Small intestine (tissue), 7 donors: ENCODE measurements around the gene ACSF2. TPM values are rescaled to one million over a fixed set of nuclear protein-coding genes. Genes with fewer than 3 reads are reported as not detected.
A peak's percentile ranks its signal among the peaks of the same experiment; 100 is the strongest.

Experiments used
- DNase-seq, 2 donors: peaks; one replicate each; pipeline versions ENCODE4 v3.0.0 to v3.0.0-alpha.2; 2013
- FAIRE-seq: peaks from 2 replicates; lab custom pipeline; 2012; peaks lifted over from hg19 to GRCh38; lab: Jason Lieb, UNC
- H3K27ac ChIP-seq, 3 donors: one replicate each; pipeline ENCODE4 v1.5.1; 2013; ENCODE audit warnings: low read length in 2 of 3, mild to moderate bottlenecking in 2 of 3, control low read depth in 1 of 3, inconsistent platforms in 1 of 3, low read depth in 1 of 3, moderate library complexity in 1 of 3
- H3K27me3 ChIP-seq, 3 donors: one replicate each; pipeline ENCODE4 v1.6.1; 2013; ENCODE audit warnings: low read length in 3 of 3, inconsistent platforms in 1 of 3; ENCODE audit not compliant: control insufficient read depth in 3 of 3, insufficient read depth in 3 of 3
- H3K36me3 ChIP-seq, 3 donors: one replicate each; pipeline ENCODE4 v1.6.1; 2013; ENCODE audit warnings: low read length in 3 of 3, inconsistent platforms in 1 of 3, low read depth in 1 of 3, mild to moderate bottlenecking in 1 of 3, moderate library complexity in 1 of 3; ENCODE audit not compliant: control insufficient read depth in 3 of 3, insufficient read depth in 2 of 3
- H3K4me1 ChIP-seq, 3 donors: one replicate each; pipeline ENCODE4 v1.6.1; 2013; ENCODE audit warnings: low read length in 2 of 3, inconsistent platforms in 1 of 3, low read depth in 1 of 3, mild to moderate bottlenecking in 1 of 3, moderate library complexity in 1 of 3; ENCODE audit not compliant: control insufficient read depth in 3 of 3, insufficient read depth in 2 of 3
- H3K4me3 ChIP-seq, 3 donors: one replicate each; pipeline ENCODE4 v1.5.1; 2013; ENCODE audit warnings: low read length in 3 of 3, control low read depth in 1 of 3, inconsistent platforms in 1 of 3, low read depth in 1 of 3, mild to moderate bottlenecking in 1 of 3, moderate library complexity in 1 of 3
- H3K9me3 ChIP-seq, 2 donors: one replicate each; pipeline ENCODE4 v1.6.1; 2013; ENCODE audit warnings: low read depth in 1 of 2, low read length in 1 of 2; ENCODE audit not compliant: control insufficient read depth in 2 of 2, insufficient read depth in 1 of 2
- WGBS, 3 donors: extraction: QIAGEN DNeasy Blood & Tissue Kit; methylation state at CpG; one replicate each; pipeline ENCODE4 v1.1.7; 2013; 5-methylcytosine and 5-hydroxymethylcytosine counted together
- polyA plus RNA-seq, 4 donors: library from polyadenylated mRNA; stranded (reverse) in 3 of 4; unstranded in 1 of 4; fragments of 200-250 nt in 3 of 4; fragments of 120-200 nt in 1 of 4; gene quantifications; one replicate each; pipeline versions ENCODE4 v1.2.1 to v1.2.3, GENCODE V29; 2013
- donor health status: healthy with polysubstance abuse.
- donor health status: control.
- donor health status: control.
- donor health status: Bipolar disorder and iron deficiency.
- donor health status: healthy.

ACSF2 gene
- polyA plus RNA-seq, 4 donors: 13.5 to 259 (median 117) TPM

DNA sequence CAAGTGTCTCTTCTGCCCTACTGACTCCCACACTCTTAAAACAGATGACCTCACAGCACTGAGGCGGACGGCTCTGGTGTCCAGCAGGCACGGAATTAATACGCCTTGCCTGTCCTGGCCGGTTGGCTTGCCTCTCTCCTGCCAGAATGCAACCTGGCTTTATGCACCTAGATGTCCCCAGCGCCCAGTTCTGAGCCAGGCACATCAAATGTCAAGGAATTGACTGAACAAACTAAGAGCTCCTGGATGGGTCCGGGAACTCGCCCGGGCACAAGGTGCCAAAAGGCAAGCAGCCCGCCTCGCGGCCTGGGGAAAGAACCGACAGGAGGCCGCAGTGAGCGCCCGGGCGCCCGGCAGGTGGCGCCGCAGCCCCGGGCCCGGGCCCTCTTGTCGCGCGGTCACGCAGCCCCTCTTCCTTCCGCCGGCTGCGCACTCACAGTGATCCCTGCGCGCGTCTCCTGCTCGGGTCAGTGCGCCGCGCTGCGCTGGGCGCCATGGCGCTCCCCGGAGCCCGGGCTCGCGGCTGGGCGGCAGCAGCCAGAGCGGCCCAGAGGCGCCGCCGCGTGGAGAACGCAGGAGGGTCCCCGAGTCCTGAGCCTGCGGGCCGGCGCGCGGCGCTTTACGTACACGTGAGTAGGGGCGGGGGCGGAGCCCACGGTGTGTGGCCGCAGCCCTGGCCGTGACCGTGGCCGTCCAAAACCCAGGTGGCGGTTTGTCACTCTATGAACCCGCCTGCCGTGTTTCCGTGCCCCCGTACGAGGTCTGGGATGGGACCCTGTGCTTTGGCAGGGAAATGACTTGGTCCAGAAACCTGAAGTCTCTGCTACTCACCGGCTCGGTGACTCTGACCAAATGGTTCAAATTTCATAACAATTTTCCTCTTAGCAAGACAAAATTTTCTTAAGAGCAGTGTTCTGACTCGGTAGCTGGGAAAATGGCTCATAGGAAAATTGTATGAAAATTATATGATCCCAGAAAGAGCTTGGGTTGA lies 52.7 kb downstream of the ACSF2 start, which contains the start of gene RSAD1:
Gene RSAD1 (plus strand): TSS at position 470 of the 991 bp plus-strand sequence. CDS start 25 bp downstream, at position 495.
- peak within 1 kb of the TSS; percentile 45 to 84 (median 66) for H3K4me3 ChIP-seq
- peak within 1 kb of the TSS; percentile 64 to 91 (median 87) for H3K27ac ChIP-seq
- 2 to 5% (median 4%) methylated on average over 65 to 75 of the region's 75 CpGs for WGBS, 3 donors
- DNase-seq: peak; percentile 88 to 96
- H3K27me3 ChIP-seq: no peaks in the 10 kb centered on the region
- peaks cover 1 to 22% (median 6%) of the 10 kb centered on the region in 3 donors for H3K4me1 ChIP-seq
- H3K36me3 ChIP-seq: peaks cover 0 to 38% (median under 1%) of the 10 kb centered on the region in 3 donors
- no peaks in the 10 kb centered on the region for H3K9me3 ChIP-seq
- no peak for FAIRE-seq

GRCh38 chr17:50479522-50480141 lies 53.6 kb downstream of the ACSF2 start:
- Histone ChIP-seq H3K27ac (peak overlapping the region in 2 of 3 donors; percentile 87 to 91), H3K9me3 (no peaks in the 10 kb centered on the region), H3K36me3 (peaks cover 2 to 38% (median 2%) of the 10 kb centered on the region in 3 donors), H3K4me1 (peaks cover 1 to 22% (median 6%) of the 10 kb centered on the region in 3 donors), H3K4me3 (peak overlapping the region; percentile 45 to 84 (median 66)), H3K27me3 (no peaks in the 10 kb centered on the region)
- DNase-seq: peak; percentile 82 to 88
- no peak for FAIRE-seq
- WGBS, 3 donors: 11 to 16% (median 15%) methylated on average over 19 of the region's 19 CpGs

DNA sequence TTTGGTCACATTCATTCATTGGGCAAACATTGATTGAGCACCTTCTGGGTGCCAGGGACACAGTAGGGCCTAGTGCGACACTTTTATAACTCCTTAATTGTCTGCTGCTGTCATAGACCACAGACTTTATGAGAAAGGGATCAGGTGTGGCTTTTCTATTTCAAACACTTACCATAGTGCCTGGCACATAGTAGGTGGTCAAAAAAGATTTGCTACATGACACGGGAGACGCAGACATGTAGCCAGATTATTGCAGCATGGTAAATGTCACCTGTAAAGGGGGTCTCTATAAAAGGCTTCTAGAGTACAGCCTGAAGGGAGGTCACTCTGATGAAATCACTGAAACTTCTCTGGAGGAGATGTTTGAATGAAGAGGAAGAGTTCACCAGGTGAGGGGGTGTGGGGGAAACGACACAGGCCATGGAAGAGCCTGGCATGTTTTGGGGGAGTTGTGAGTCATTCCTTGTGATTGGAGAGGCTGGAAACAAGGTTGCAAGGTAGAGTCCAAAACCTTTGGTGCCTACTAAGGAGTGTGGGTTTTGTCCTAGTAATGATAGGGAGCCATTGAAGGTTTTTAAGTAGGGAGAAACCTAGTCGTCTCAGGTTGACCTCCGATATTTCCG lies 54.2 kb downstream of the ACSF2 start:
- Histone ChIP-seq H3K27me3 (no peaks in the 10 kb centered on the region), H3K9me3 (no peaks in the 10 kb centered on the region), H3K36me3 (peaks cover 2 to 40% (median 4%) of the 10 kb centered on the region in 3 donors), H3K27ac (no peak overlapping the region), H3K4me3 (no peak overlapping the region), H3K4me1 (peaks cover 1 to 22% (median 6%) of the 10 kb centered on the region in 3 donors)
- WGBS, 3 donors: 81 to 86% (median 86%) methylated on average over 7 of the region's 7 CpGs
- FAIRE-seq (no peak), DNase-seq (no peak)

DNA sequence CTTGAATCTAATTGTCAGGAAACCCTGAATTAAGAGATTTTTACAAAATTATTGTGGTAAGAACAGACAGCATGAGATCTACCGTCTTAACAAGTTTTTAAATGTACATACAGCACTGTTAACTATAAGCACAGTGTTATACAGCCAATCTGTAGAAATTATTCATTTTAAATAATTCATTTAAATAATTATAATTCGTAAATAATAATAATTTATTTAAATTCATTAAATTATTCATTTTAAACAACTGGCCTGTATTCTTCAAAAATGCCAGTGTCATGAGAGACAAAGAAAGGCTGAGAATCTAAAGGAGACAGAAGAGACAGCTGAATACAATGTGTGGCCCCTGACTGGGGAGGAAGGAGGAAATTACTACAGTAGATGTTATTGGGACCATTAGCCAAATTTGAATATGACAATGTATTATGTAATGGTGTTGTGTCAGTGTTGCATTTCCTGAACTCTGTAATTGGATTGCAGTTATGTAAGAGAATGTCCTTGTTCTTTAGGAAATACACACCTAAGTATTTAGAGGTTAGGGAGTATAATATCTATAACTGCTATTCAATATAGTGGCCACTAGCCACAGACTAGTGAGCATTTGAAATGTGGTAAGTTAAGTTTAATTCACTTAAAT lies 55.0 kb downstream of the ACSF2 start:
- H3K4me1 ChIP-seq: peaks cover 1 to 20% (median 6%) of the 10 kb centered on the region in 3 donors
- no peak overlapping the region for H3K27ac ChIP-seq
- 91 to 92% (median 92%) methylated on average over 2 of the region's 2 CpGs for WGBS, 3 donors

DNA sequence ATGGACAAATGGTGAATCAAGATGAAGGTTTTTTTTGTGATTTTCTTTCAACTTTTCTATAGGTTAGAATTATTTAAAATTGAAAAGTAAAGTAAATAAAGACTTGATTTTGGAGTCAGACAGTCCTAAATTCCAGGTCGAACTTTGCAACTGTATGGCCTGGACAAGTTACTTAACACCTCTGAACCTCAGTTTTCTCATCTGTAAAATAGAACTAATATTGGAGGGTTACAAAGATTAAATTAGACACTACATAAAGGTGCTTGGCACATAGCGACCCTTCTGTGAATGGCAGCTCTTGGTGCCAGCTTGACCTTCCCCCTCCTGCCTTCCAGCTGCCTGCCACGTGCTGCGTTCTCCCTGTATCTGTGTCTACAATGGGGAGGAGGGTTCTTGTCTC lies 55.6 kb downstream of the ACSF2 start:
- H3K27me3 ChIP-seq: no peaks in the 10 kb centered on the region
- no peak overlapping the region for H3K27ac ChIP-seq
- H3K9me3 ChIP-seq: no peaks in the 10 kb centered on the region
- 76 to 79% (median 78%) methylated on average over 4 of the region's 4 CpGs for WGBS, 3 donors
- no peak for FAIRE-seq
- no peak overlapping the region for H3K4me3 ChIP-seq
- H3K4me1 ChIP-seq: peaks cover under 1 to 16% (median 6%) of the 10 kb centered on the region in 3 donors
- DNase-seq: no peak
- H3K36me3 ChIP-seq: peaks cover 4 to 49% (median 6%) of the 10 kb centered on the region in 3 donors

More for the DNA sequence above, 55.0 kb downstream of the ACSF2 start:
- no peaks in the 10 kb centered on the region for H3K27me3 ChIP-seq
- FAIRE-seq: no peak
- peaks cover 4 to 43% (median 5%) of the 10 kb centered on the region in 3 donors for H3K36me3 ChIP-seq
- no peak overlapping the region for H3K4me3 ChIP-seq
- H3K9me3 ChIP-seq: no peaks in the 10 kb centered on the region
- DNase-seq: no peak

DNA sequence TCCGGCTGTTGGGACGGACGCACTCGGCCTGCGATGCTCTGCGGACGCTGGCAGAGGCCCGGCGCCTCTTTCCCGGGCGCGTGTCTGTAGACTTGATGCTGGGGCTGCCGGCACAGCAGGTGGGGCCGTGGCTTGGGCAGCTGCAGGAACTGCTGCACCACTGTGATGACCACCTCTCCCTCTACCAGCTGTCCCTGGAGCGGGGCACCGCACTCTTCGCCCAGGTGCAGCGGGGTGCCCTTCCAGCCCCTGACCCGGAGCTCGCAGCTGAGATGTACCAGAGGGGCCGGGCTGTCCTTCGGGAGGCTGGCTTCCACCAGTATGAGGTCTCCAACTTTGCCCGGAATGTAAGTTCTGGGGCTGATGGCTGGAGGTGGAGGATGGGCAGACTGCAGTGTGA lies 56.1 kb downstream of the ACSF2 start:
- 77 to 88% (median 82%) methylated on average over 20 to 23 of the region's 23 CpGs for WGBS, 3 donors
- Histone ChIP-seq H3K36me3 (peaks cover 4 to 49% (median 6%) of the 10 kb centered on the region in 3 donors), H3K4me1 (peaks cover 0 to 14% (median 6%) of the 10 kb centered on the region in 3 donors), H3K9me3 (no peaks in the 10 kb centered on the region), H3K27me3 (no peaks in the 10 kb centered on the region), H3K4me3 (no peak overlapping the region), H3K27ac (no peak overlapping the region)
- no peak for FAIRE-seq
- DNase-seq: no peak

- Histone ChIP-seq H3K27ac (peak overlapping the region in 2 of 3 donors; percentile 41 to 57), H3K4me1 (peaks cover 0 to 14% (median 6%) of the 10 kb centered on the region in 3 donors), H3K9me3 (no peaks in the 10 kb centered on the region), H3K36me3 (peaks cover 4 to 53% (median 6%) of the 10 kb centered on the region in 3 donors), H3K27me3 (no peaks in the 10 kb centered on the region), H3K4me3 (no peak overlapping the region)
- FAIRE-seq: no peak
- DNase-seq: peak; percentile 89 to 95
- 6 to 9% (median 6%) methylated on average over 7 of the region's 7 CpGs for WGBS, 3 donors
Measured at GRCh38 chr17:50482516-50482915, 56.5 kb downstream of the ACSF2 start.
